H7 (cell line): Measurements from ENCODE around the gene ARHGAP25. TPM values are rescaled to one million over a fixed set of nuclear protein-coding genes. Genes with fewer than 3 reads are reported as not detected.

ENCODE experiments used
- DNase-seq: peaks from one replicate; pipeline ENCODE4 v3.0.0; 2012
- H3K27me3 ChIP-seq: 2 replicates; pipeline ENCODE4 v1.6.0; 2011; ENCODE audit warnings: mild to moderate bottlenecking, low read length; ENCODE audit not compliant: control insufficient read depth, insufficient read depth
- H3K36me3 ChIP-seq: replicated peaks from 2 replicates; pipeline ENCODE4 v1.5.1; 2011; ENCODE audit warnings: low read length; ENCODE audit not compliant: control insufficient read depth, insufficient read depth
- H3K4me3 ChIP-seq: 2 replicates; pipeline ENCODE4 v1.5.1; 2011; ENCODE audit warnings: low read depth, mild to moderate bottlenecking, control low read depth, low read length, moderate library complexity; ENCODE audit not compliant: insufficient read depth
- total RNA-seq: library from RNA; depleted of rRNA; stranded (reverse); fragments of >200 nt; shearing (Covaris generic); gene quantifications from 2 replicates; pipeline ENCODE4 v1.2.3, GENCODE V29; 2014; rRNA removed

ARHGAP25 gene, protein sequence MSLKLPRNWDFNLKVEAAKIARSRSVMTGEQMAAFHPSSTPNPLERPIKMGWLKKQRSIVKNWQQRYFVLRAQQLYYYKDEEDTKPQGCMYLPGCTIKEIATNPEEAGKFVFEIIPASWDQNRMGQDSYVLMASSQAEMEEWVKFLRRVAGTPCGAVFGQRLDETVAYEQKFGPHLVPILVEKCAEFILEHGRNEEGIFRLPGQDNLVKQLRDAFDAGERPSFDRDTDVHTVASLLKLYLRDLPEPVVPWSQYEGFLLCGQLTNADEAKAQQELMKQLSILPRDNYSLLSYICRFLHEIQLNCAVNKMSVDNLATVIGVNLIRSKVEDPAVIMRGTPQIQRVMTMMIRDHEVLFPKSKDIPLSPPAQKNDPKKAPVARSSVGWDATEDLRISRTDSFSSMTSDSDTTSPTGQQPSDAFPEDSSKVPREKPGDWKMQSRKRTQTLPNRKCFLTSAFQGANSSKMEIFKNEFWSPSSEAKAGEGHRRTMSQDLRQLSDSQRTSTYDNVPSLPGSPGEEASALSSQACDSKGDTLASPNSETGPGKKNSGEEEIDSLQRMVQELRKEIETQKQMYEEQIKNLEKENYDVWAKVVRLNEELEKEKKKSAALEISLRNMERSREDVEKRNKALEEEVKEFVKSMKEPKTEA
- total RNA-seq: 4.1 and 6.3 TPM in 2 replicates

DNA sequence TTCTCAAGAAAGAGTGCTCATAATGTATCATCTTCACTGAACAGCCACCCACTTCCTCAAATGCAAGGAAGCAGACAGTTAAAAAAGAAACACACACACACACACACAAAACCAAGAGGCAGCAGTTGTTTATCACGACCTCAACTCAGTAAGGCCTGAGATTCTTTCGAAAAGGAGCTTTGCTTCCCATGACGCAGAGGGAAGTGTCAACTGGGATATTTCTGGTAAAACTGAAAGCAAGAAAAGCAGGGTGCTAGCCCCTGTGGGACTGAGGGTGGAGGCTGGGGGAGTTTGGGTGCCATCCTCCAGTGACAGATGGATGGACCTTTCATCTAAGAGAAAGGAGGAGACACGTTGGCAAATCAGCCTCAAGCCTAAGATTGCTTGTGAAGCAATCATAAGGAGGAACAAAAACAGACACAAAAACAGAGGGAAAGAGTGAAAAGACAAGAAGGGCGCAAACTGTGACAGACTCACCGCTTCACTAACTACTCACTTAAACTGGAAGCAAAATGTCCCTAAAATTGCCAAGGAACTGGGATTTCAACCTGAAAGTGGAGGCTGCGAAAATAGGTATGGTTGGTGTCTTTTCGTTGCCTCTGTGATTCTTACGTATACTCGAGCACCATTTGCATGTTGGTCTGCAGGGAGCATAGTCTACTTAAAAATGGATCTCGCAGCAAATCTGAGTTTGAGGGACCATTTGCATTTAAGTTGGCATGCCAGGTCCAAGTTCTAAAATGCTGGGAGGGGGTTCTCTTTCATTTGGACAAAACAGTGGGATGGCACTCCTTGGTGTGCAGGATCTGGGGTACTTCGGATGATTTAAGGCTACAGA, at the start of gene ARHGAP25:
ARHGAP25 (plus strand) TSS at position 124 of the 838 bp plus-strand sequence; CDS start at position 513, 389 bp downstream.
- H3K27me3 ChIP-seq: no peaks in the 10 kb centered on the region
- no peak for DNase-seq
- H3K4me3 ChIP-seq: no peak within 1 kb of the TSS
- no peaks in the 10 kb centered on the region for H3K36me3 ChIP-seq

DNA sequence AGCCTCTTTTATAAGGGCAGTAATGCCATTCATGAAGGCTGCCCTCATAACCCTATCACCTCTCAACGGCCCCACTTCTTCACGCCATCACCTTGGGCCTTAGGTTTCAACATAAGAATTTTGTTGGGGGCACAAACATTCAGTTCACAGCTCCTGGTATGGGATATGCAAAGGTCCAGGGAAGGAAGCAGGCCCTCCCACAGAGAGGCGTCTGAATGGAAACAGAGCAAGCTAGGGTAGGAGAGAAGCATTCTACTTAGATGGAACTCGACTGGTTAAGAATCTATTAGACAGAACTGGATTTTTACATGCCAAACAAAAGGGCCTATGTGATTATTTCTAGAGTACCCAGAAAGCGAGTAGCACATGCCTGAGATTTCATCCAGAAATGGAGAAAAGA, 48.4 kb upstream of the ARHGAP25 start:
- peak; percentile 49 for DNase-seq
- Histone ChIP-seq H3K4me3 (no peak overlapping the region), H3K36me3 (no peaks in the 10 kb centered on the region), H3K27me3 (no peaks in the 10 kb centered on the region)

DNA sequence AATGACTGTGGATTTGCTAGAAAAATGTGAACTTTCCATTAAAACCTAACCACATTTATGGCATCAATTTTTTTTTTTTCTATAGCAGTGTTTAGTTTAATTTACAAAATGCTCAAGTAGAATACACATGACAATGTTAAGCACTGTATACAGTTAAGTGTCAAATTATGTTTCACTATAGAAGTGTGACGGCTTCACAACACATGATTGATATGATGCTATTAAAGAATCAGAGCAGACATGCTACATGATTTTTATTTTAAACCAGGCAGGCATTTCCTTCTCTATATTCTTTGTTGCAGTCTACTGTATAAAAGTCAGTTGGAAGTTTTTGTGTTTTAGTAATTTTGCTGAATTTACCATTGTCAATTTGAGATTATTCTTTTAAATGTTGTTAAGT, 47.6 kb upstream of the ARHGAP25 start:
- Histone ChIP-seq H3K4me3 (no peak overlapping the region), H3K36me3 (no peaks in the 10 kb centered on the region), H3K27me3 (no peaks in the 10 kb centered on the region)
- DNase-seq: no peak

DNA sequence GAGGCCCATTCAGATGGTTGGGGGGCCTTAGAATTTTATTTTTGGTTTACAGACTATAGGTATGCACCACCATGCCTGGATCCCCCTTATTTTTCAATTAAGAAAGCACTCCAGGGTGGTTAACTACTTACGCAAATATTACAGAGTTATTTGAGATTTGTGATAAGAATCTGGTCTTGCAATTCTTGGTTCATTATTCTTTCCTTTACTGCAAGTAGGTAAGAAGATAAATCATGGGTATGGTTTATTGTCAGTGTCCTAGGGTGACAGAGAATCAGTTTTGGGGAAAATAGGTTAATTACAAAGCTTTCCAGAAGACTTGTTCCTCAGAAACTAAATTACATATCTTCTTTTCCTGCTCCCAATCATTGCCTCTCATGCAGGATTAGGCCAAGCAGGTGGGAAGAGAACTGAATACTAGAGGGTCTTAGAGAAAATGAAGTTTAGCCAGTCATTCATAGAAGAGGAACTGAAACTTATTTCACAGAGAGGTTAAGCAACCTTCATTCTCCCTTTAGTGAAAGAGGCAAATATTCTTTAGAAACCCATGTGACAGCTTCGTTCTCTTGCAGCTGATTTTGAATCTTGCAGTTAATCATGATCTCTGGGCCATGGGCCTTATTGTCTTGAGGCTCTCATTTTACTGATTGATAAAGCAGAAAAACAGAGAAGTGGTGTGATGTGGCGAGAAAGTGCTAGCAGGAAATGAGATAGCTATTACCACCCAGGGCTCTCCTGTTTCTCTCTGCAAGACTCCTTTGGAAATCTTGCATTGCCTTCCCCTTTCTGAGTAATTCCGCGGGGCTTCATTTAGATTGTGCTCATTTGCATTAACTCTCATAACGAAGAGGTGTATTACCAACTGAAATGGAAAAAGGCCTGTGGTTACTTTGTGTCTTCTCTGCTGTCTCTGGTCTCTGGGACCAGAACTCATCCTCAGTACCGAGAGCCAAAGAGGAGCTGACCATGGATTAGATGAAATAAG, 44.8 kb upstream of the ARHGAP25 start:
- Histone ChIP-seq H3K27me3 (no peaks in the 10 kb centered on the region), H3K36me3 (no peaks in the 10 kb centered on the region), H3K4me3 (no peak overlapping the region)
- DNase-seq: peak; percentile 11

DNA sequence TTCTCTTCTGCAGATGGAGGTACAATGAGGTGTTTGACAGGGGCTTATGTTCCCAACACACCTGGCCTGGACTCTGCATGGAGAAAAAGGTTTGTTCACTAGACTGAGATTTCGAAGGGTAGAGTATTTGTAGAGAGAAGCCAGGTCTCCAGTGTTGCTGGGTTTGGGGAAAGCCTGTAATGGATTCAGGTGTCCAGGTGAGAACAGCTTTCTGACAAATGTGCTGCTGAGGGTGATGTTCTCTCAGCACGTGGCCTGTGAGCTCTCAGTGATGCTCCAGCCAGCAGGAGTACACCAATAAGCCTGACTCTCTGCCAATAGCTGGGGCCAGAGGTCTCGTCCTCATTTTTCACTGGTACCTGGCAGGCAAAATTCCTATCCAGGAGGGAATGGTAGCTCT, 43.8 kb upstream of the ARHGAP25 start:
- no peaks in the 10 kb centered on the region for H3K36me3 ChIP-seq
- H3K27me3 ChIP-seq: no peaks in the 10 kb centered on the region
- H3K4me3 ChIP-seq: no peak overlapping the region
- no peak for DNase-seq

DNA sequence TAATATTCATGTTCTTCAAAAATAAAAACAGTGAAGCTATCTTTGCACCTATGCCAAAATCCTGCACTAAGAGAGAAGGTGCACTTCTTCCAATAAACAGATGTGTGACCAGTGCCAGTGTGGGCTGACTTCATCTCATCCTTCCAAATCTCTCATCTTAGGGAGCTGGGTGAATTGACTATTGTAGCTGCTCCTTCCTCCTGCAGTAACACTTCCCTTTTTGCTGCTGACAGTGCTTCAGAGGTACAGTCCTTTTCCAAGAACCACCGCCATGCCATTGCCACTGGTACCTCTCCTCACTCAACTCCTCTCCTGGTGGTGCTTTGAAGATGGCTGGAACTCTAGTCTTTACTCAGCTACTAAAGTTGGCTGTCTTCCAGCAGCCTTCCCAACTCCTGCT, 42.1 kb upstream of the ARHGAP25 start:
- no peak overlapping the region for H3K4me3 ChIP-seq
- H3K36me3 ChIP-seq: no peaks in the 10 kb centered on the region
- DNase-seq: no peak
- H3K27me3 ChIP-seq: no peaks in the 10 kb centered on the region

DNA sequence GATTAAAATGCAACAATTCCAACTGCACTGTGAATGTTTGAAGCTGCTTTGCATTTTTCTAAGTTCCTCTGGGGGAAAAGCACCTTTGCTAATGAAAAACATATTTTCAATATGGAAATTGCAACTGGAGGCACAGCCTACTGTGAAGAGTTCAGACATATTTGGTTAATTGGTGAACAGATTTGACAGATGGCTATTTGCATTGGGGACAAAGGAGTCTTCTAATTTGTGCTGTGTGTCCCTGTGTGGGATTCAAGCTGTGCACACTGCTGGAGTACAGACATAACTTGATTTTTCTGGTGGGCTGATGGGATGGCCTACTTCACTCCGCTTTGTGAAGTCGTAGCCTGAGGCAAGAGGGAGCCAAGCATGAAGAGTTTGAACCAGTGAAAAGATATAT, 40.7 kb upstream of the ARHGAP25 start:
- no peaks in the 10 kb centered on the region for H3K36me3 ChIP-seq
- DNase-seq: no peak
- H3K4me3 ChIP-seq: no peak overlapping the region
- H3K27me3 ChIP-seq: no peaks in the 10 kb centered on the region

DNA sequence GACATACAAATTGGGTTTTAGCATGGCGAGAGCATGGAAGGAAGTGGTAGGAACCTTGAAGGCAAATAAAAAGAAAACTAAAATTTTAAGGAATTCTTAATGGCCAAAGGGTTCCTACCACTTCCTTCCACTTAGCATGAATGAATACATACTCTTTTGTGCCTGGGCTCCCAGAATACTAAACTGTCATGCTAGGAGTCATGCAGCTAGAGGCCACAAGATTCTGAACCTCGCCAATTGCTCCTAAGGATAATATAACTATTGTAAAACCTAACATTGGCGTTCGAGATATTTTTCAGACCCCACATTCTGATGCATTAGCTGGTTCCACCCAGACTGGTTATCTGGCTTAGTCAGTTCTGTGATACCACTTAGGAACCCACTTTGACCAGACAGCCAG, 38.6 kb upstream of the ARHGAP25 start:
- no peak for DNase-seq
- H3K4me3 ChIP-seq: no peak overlapping the region
- H3K36me3 ChIP-seq: no peaks in the 10 kb centered on the region
- no peaks in the 10 kb centered on the region for H3K27me3 ChIP-seq

DNA sequence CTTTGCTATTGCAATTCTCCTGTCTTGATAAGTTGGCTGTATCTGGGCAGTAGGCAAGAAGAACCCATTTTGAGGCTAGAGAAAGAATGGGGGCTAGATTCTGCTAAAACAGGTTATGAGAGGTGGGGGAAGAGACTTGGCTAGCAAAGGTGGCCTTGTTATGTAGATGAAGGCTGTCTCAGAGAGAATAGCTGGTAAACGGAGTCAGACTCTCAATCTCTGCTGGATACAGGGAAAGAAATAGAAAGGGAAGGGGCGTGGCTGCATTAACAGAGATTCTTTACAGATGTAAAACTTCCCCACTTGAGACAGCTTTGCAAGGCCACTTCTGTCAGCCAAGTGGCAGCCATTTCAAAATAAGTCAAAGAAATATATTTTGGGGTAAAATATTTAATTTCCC, 38.1 kb upstream of the ARHGAP25 start:
- H3K36me3 ChIP-seq: no peaks in the 10 kb centered on the region
- no peak overlapping the region for H3K4me3 ChIP-seq
- no peaks in the 10 kb centered on the region for H3K27me3 ChIP-seq
- no peak for DNase-seq

DNA sequence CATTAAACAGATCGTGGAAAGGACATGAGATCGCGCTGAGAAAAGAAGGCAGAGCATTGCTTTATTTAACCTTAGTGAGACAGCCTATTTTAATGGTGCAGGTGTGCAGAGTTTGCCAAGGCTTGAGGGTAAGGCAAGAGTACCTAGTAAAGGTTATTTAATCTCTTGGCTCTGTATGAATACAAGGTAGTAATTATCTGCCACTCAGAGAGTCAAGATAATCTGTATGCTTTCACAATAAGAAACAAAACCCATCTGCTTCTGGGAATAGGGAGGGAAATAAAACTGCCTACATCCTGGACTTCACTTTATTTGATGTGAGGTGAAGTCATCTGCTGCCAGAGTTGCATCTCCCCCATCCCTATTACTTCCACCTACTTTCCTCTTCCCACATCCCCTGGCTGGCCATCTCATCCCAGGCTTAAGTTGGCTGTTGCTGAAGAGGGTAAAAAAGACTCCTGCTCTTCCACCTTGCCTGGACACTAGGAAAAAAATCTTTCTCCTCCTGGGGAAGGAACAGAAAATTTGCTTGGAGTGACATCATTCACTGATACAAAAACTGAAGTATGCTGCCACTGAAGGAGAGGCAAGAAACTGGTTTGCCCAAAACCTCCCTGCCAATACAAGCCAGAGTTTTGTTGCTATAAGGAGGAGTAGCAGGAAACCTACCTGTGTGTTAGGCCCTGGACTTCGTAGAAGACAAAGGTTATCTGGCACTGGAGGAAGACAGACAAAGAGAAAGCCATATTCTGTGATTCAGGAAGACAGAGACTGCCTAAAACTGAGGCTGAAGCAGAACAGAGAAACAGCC, 35.8 kb upstream of the ARHGAP25 start:
- H3K36me3 ChIP-seq: no peaks in the 10 kb centered on the region
- H3K4me3 ChIP-seq: no peak overlapping the region
- H3K27me3 ChIP-seq: no peaks in the 10 kb centered on the region
- no peak for DNase-seq

DNA sequence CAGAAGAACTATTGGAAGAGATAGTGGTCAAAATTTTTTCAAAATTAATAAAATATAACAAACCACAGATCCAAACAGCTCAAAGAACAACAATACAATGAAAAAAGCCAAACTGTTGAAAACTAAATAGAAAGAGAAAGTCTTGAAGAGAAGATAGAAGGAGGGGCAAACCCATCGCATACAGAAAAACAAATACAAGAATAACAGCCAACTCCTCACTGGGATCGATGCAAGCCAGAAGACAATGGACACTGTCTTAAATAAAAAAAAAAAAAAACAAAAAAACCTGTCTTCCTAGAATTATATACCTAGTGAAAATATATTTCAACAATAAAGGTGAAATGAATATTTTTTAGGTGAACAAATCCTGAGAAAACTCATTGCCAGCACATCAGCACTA, 34.1 kb upstream of the ARHGAP25 start:
- no peak overlapping the region for H3K4me3 ChIP-seq

DNA sequence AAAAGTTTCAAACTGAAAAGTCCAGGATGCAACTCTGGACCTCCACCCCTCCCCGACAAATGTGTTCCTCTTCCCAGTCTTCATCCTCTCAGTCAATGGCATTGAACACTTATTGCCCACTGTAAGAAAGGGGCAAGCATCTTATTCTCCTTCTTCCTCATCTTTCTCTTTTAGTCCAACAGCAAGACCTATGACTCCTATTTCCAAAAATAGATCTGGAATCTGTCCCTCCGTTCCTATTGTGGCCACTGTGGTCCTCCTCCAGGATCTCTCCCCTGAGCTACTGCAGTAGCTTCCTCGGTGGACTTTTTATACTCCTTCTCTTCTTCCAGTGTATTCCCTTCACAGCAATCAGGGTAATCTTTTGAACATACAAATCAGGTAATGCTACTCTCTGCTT, 28.0 kb upstream of the ARHGAP25 start:
- DNase-seq: no peak
- Histone ChIP-seq H3K27me3 (no peaks in the 10 kb centered on the region), H3K4me3 (no peak overlapping the region), H3K36me3 (no peaks in the 10 kb centered on the region)

More for the DNA sequence above, 34.1 kb upstream of the ARHGAP25 start:
- H3K36me3 ChIP-seq: no peaks in the 10 kb centered on the region
- no peaks in the 10 kb centered on the region for H3K27me3 ChIP-seq
- no peak for DNase-seq

DNA sequence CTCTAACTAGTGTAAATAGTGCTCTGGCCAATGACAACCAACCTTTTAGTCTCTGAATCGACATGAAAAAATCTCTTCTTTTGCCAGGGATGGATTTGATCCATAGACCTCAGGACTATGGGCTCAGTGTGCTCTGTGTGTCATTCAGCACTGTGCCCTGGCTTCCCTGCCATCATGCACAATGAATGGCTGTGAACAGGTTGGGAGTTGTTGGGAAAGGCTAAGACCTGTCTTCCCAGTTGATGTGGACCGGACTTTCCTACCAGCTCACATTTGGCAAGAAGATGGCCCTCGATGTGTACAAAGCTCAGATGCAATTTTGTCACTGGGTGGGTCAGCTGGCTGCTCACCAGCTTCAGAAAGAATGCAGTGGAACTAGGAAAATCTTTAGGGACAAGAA, 26.0 kb upstream of the ARHGAP25 start:
- Histone ChIP-seq H3K36me3 (no peaks in the 10 kb centered on the region), H3K27me3 (no peaks in the 10 kb centered on the region), H3K4me3 (no peak overlapping the region)
- no peak for DNase-seq
